Activated naive CD4-positive, alpha-beta T cell treated with anti-CD3 and anti-CD28 coated beads, Interleukin-2, amount 50 U/mL, for 24 hours (primary cell): ENCODE results near the gene TMEM51.

Experiments used
- H3K27ac Mint-ChIP-seq: one replicate; pipeline ENCODE4 v1.8.0; 2021; ENCODE audit warnings: mild to moderate bottlenecking, mixed read lengths
- H3K27me3 Mint-ChIP-seq: one replicate; pipeline ENCODE4 v1.8.0; 2021; ENCODE audit warnings: mixed read lengths
- H3K36me3 Mint-ChIP-seq: one replicate; pipeline ENCODE4 v1.8.0; 2021; ENCODE audit warnings: mixed read lengths
- H3K4me1 Mint-ChIP-seq: one replicate; pipeline ENCODE4 v1.8.0; 2021; ENCODE audit warnings: mixed read lengths
- H3K4me3 Mint-ChIP-seq: one replicate; pipeline ENCODE4 v1.8.0; 2021; ENCODE audit warnings: mild to moderate bottlenecking, mixed read lengths
- H3K9me3 Mint-ChIP-seq: one replicate; pipeline ENCODE4 v1.8.0; 2021; ENCODE audit warnings: mixed read lengths

TMEM51 gene

DNA sequence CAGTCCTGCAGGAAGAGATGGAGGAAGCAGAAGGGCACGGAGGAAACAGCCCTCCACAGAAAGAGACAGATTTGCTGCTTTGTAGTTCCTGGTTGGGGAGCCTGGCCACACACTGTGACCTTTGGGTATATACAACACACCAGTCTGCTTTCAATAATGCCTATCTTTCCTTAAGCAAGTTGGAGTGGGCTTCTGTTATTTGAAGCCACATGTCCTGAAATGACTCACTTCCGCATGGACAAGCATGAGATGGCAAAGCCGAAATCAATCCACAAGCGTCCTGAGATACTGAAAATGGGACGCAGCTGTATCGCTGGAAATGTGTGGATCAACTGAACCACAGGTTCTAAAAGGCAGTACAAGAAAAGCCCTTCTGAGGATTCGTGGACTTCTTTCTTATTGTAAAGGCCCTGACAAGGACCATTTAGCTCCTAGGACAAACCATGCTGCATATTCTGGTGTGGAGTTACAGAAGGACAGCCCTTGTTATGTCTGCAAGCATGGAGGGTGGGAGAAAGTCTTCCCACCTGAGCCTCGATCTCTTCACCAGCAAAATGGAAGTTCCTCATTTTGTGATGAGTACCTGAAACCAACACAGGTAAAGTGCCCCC is 70.8 kb downstream of the TMEM51 start:
- no peaks in the 10 kb centered on the region for H3K4me1 Mint-ChIP-seq
- H3K36me3 Mint-ChIP-seq = no peaks in the 10 kb centered on the region
- peaks cover 2% of the 10 kb centered on the region for H3K27me3 Mint-ChIP-seq
- H3K9me3 Mint-ChIP-seq = no peaks in the 10 kb centered on the region
- H3K27ac Mint-ChIP-seq = peak overlapping the region; percentile 5
- H3K4me3 Mint-ChIP-seq = no peak overlapping the region

GRCh38 chr1:15224974-15225373 is 71.4 kb downstream of the TMEM51 start:
- no peaks in the 10 kb centered on the region for H3K4me1 Mint-ChIP-seq
- H3K9me3 Mint-ChIP-seq = no peaks in the 10 kb centered on the region
- H3K36me3 Mint-ChIP-seq = no peaks in the 10 kb centered on the region
- H3K27me3 Mint-ChIP-seq = peaks cover 2% of the 10 kb centered on the region
- no peak overlapping the region for H3K4me3 Mint-ChIP-seq
- no peak overlapping the region for H3K27ac Mint-ChIP-seq

- peaks cover 2% of the 10 kb centered on the region for H3K27me3 Mint-ChIP-seq
Observed at GRCh38 chr1:15225461-15225860, 71.9 kb downstream of the TMEM51 start.

DNA sequence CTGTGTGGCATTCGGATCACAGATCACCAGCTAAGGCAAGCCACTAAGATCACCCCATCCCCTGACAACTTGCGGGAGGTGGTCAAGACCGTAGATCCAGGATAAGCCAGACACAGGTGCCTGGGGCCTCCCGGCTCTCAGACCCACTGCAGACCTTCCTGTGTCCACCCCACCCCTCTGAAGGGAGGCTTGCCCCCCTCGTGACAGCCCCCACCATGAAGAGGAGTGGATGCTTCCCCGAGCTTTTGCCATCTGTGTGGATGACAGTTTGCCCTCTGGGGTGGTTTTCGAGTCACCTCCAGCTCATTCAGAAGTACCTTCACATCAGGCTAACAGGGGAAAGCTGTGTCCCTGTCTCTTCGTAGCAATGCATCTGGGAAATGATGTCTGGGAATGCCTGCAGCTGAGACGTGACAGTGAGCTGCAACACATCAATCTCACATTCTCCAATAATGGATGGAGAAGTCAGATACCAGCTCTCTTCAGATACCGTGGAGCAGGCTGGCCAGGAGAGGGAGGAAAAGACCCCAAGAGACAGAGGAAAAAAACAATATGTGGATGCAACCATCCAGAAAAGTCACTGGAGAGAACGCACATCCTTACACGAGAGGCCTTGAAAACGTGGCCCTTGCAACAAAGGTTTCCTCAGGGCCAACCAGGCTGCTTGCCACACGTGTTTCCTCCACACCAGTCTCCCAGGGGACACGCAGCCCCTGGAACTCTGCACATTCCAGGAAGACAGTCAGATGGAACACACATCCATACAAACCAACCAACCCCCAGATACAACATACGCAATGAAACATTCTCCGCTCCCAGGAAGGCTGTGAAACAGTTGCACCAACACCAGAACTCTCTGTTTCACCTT is 73.1 kb downstream of the TMEM51 start:
- Mint-ChIP-seq H3K4me3 (no peak overlapping the region), H3K27me3 (peaks cover under 1% of the 10 kb centered on the region), H3K27ac (peak overlapping the region; percentile 63), H3K4me1 (peaks cover 11% of the 10 kb centered on the region), H3K36me3 (no peaks in the 10 kb centered on the region), H3K9me3 (no peaks in the 10 kb centered on the region)

More at GRCh38 chr1:15225461-15225860, 71.9 kb downstream of the TMEM51 start:
- H3K9me3 Mint-ChIP-seq = no peaks in the 10 kb centered on the region
- H3K4me3 Mint-ChIP-seq = no peak overlapping the region
- H3K36me3 Mint-ChIP-seq = no peaks in the 10 kb centered on the region
- H3K27ac Mint-ChIP-seq = no peak overlapping the region
- H3K4me1 Mint-ChIP-seq = no peaks in the 10 kb centered on the region

DNA sequence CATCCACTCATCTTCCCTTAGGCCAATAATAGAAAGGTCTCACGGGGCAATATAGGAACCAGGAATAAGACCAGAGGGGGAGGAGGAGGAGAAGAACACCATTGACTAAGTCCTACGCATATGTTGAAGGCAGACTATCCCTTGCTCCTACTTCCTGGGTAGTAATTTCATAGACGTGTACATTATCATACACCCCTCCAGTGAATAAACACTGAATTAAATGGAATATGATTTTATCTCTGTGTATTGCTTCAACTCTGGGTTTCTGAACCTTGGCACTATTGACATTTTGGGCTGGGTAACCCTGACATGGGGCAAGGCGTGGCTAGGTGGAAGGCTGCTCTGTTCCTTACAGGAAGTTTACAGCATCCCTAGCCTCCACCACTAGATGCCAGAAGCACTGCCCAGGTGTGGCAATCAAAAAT is 76.2 kb downstream of the TMEM51 start:
- H3K27me3 Mint-ChIP-seq = no peaks in the 10 kb centered on the region
- no peak overlapping the region for H3K4me3 Mint-ChIP-seq
- H3K9me3 Mint-ChIP-seq = no peaks in the 10 kb centered on the region
- no peaks in the 10 kb centered on the region for H3K36me3 Mint-ChIP-seq
- no peak overlapping the region for H3K27ac Mint-ChIP-seq
- H3K4me1 Mint-ChIP-seq = peaks cover 22% of the 10 kb centered on the region

- Mint-ChIP-seq H3K9me3 (no peaks in the 10 kb centered on the region), H3K27ac (peak overlapping the region; percentile 89), H3K36me3 (no peaks in the 10 kb centered on the region), H3K4me1 (peaks cover 22% of the 10 kb centered on the region), H3K27me3 (no peaks in the 10 kb centered on the region), H3K4me3 (no peak overlapping the region)
Observed at GRCh38 chr1:15231714-15232201, 78.2 kb downstream of the TMEM51 start.

GRCh38 chr1:15233689-15234088 is 80.1 kb downstream of the TMEM51 start:
- Mint-ChIP-seq H3K4me1 (peaks cover 22% of the 10 kb centered on the region), H3K4me3 (no peak overlapping the region), H3K36me3 (no peaks in the 10 kb centered on the region), H3K27ac (no peak overlapping the region), H3K9me3 (no peaks in the 10 kb centered on the region), H3K27me3 (no peaks in the 10 kb centered on the region)

DNA sequence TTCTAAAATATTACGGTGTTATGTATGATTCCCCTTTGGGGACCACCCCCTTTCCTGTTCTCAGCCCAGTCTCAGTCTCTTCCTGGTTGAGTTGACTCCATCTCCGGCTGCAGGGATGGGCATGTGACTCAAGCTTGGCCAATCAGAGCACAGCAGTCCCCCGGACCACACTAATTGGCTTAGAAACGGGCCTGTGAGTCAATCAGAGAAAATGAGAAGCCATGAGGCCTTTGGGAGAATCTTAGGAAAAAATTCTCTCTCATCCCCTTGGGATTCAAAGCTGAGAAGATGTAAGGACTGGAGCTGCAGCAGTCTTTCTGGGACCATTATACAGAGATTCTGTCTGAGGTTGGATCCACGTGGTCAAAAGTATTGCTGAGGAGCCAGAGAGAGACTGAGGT is 82.8 kb downstream of the TMEM51 start:
- peaks cover 14% of the 10 kb centered on the region for H3K4me1 Mint-ChIP-seq
- H3K36me3 Mint-ChIP-seq = no peaks in the 10 kb centered on the region
- H3K9me3 Mint-ChIP-seq = no peaks in the 10 kb centered on the region
- H3K4me3 Mint-ChIP-seq = no peak overlapping the region
- H3K27me3 Mint-ChIP-seq = peaks cover 3% of the 10 kb centered on the region
- no peak overlapping the region for H3K27ac Mint-ChIP-seq

DNA sequence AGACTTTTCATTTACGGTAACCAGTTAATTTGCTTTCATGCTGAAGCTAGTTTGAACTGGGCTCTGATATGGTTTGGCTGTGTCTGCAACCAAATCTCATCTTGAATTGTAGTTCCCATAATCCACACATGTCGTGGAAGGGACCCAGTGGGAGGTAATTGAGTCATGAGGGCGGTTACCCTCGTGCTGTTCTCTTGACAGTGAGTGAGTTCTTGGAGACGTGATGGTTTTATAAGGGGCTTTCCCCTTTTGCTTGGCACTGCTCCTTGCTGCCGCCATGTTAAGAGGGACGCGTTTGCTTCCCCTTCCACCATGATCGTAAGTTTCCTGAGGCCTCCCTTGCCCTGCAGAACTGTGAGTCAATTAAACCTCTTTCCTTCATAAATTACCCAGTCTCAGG is 83.2 kb downstream of the TMEM51 start:
- H3K9me3 Mint-ChIP-seq = no peaks in the 10 kb centered on the region
- H3K4me3 Mint-ChIP-seq = no peak overlapping the region
- H3K27me3 Mint-ChIP-seq = peaks cover 3% of the 10 kb centered on the region
- peaks cover 10% of the 10 kb centered on the region for H3K4me1 Mint-ChIP-seq
- no peak overlapping the region for H3K27ac Mint-ChIP-seq
- no peaks in the 10 kb centered on the region for H3K36me3 Mint-ChIP-seq

DNA sequence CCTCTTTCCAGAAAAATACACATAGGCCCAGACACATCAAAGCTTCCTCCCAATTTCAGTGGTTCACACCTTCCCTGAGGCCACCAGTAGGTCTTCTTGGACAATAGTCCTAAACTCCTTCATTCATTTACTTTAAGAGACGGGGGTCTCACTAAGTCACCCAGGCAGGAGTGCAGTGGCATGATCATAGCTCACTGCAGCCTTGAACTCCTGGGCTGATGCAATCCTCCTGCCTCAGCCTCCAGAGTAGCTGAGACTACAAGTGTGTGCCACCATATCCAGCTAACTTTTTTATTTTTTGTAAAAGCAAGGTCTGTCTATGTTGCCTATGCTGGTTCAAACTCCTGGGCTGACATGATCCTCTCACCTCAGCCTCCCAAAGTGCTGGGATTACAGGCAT is 85.2 kb downstream of the TMEM51 start:
- H3K36me3 Mint-ChIP-seq = no peaks in the 10 kb centered on the region
- no peak overlapping the region for H3K4me3 Mint-ChIP-seq
- H3K9me3 Mint-ChIP-seq = no peaks in the 10 kb centered on the region
- H3K4me1 Mint-ChIP-seq = peaks cover 4% of the 10 kb centered on the region
- H3K27me3 Mint-ChIP-seq = peaks cover 7% of the 10 kb centered on the region
- no peak overlapping the region for H3K27ac Mint-ChIP-seq

DNA sequence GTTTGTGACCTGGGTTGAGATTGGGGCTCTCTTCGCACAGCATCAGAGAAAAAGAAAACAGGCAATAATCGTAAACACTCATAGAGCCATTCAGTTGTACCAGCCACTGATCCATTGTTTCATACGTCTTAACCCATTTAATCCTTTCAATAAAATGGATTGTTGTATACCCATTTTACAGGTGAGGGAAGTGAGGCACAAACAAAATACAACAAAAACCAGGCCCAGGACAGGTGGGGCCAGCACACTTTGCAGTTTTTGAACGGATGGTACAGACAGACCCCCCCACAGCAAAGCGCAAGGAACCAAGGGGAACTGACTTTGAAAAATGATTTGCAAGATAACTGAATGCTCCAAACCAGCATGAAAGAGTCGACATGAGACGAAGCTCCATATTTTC is 89.2 kb downstream of the TMEM51 start:
- Mint-ChIP-seq H3K27ac (no peak overlapping the region), H3K27me3 (peaks cover 21% of the 10 kb centered on the region), H3K4me3 (no peak overlapping the region), H3K9me3 (no peaks in the 10 kb centered on the region), H3K36me3 (no peaks in the 10 kb centered on the region), H3K4me1 (peaks cover 25% of the 10 kb centered on the region)

DNA sequence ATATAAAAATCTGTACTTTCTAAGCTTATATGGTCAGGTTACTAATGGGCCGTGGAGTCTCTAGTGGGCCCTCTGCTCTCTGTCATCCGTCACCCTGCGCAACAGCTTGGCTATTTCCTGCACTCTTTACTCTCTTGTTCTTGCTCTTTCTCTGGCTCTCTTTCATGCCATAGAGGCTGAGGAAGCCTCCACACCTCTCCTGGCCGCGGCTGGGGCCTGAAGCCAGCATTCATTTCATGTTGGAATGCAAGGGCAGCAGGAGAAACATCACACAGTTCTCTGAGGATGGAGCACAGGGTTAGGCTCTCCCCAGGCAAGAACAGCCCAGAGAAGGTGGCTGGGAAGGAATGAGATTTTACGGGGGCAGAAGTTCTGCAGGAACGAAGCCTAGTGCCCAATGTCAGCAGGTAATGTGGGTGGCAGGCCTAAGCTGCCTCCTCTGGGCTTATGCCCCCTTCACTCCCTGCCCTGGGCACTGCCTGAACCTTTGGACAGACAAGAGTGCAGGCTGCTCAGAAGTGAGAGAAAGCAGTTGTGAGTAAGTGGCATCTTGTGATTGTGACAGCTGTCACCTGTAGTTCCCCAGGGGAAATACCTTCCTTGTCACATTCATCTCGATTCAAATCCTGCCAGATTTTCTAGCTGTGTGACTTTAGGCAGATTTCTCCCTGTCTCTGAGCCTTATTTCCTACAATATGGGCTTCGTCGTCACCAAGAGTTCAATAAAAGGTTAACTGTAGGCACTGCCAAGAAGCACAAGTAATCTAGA is 89.9 kb downstream of the TMEM51 start:
- Mint-ChIP-seq H3K27me3 (peaks cover 24% of the 10 kb centered on the region), H3K27ac (no peak overlapping the region), H3K4me1 (peaks cover 31% of the 10 kb centered on the region), H3K4me3 (no peak overlapping the region), H3K9me3 (no peaks in the 10 kb centered on the region), H3K36me3 (no peaks in the 10 kb centered on the region)

GRCh38 chr1:15244813-15245212 is 91.3 kb downstream of the TMEM51 start:
- H3K4me3 Mint-ChIP-seq = no peak overlapping the region
- H3K9me3 Mint-ChIP-seq = no peaks in the 10 kb centered on the region
- no peaks in the 10 kb centered on the region for H3K36me3 Mint-ChIP-seq
- H3K27ac Mint-ChIP-seq = no peak overlapping the region
- H3K27me3 Mint-ChIP-seq = peaks cover 24% of the 10 kb centered on the region
- peaks cover 41% of the 10 kb centered on the region for H3K4me1 Mint-ChIP-seq

GRCh38 chr1:15245593-15246360 is 92.2 kb downstream of the TMEM51 start:
- Mint-ChIP-seq H3K4me1 (peaks cover 45% of the 10 kb centered on the region), H3K27me3 (peaks cover 24% of the 10 kb centered on the region)

DNA sequence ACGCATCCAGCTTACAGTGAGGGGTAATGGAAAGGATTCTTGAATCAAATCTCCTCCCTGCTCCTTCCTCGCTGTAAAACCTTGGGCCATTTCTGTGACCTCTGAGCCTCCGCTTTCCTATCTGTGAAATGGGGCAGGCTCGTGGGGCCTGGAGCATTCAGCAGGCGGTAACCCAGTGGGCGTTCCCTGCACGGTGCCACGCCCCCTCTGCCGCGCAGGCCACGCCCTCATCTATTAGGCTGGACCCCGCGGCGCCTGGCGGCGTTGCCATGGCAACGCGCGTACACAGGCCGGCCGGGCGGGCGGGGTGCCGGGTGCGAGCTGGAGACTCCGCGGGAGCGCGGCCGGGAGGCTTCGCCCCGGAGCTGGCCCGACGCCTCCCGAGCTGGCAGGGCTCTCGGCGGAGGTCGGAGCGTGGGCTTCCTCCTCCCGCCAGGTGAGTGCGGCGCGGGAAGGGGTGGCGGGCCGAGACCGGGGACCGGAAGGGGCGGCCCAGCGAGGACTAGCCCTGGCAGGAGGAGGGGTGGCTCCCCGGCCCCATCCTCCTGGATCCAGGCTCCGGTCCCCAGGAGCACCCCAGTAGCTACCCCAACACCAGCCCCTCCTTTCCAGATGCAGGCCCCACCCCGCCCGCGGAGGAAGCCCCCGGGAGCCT is 93.5 kb downstream of the TMEM51 start, which contains the start of gene FHAD1:
TSS of gene FHAD1 (plus strand) at position 264 of the 655 bp plus-strand sequence. CDS start 4,562 bp downstream, outside the sequence.
- Mint-ChIP-seq H3K27ac (peak within 1 kb of the TSS; percentile 52), H3K4me1 (peaks cover 52% of the 10 kb centered on the region), H3K9me3 (no peaks in the 10 kb centered on the region), H3K27me3 (peaks cover 21% of the 10 kb centered on the region), H3K4me3 (peak within 1 kb of the TSS; percentile 72), H3K36me3 (no peaks in the 10 kb centered on the region)

More at GRCh38 chr1:15245593-15246360, 92.2 kb downstream of the TMEM51 start:
- peak overlapping the region; percentile 35 for H3K4me3 Mint-ChIP-seq
- H3K9me3 Mint-ChIP-seq = no peaks in the 10 kb centered on the region
- H3K36me3 Mint-ChIP-seq = no peaks in the 10 kb centered on the region
- H3K27ac Mint-ChIP-seq = no peak overlapping the region
